Colonic mucosa (tissue), 4 donors: ENCODE results near the gene ZDHHC21. TPM values are rescaled to one million over a fixed set of nuclear protein-coding genes. Genes with fewer than 3 reads are reported as not detected.

ENCODE experiments used
- DNase-seq: peaks from one replicate; pipeline ENCODE4 v3.0.0-alpha.2; 2020
- H3K27ac ChIP-seq: fragments of 200-600 bp; one replicate; pipeline ENCODE4 v1.8.0; 2021
- H3K27me3 ChIP-seq: fragments of 200-600 bp; one replicate; pipeline ENCODE4 v1.8.0; 2021
- H3K36me3 ChIP-seq: fragments of 200-600 bp; one replicate; pipeline ENCODE4 v1.8.0; 2021
- H3K4me1 ChIP-seq: fragments of 200-600 bp; one replicate; pipeline ENCODE4 v1.8.0; 2021; ENCODE audit warnings: mild to moderate bottlenecking
- H3K4me3 ChIP-seq: fragments of 200-600 bp; one replicate; pipeline ENCODE4 v1.8.0; 2021
- H3K9ac ChIP-seq, 2 donors: one replicate each; pipeline ENCODE4 v1.7.0; 2013; ENCODE audit warnings: control low read depth in 2 of 2, low read depth in 2 of 2, low read length in 2 of 2
- H3K9me3 ChIP-seq: fragments of 200-600 bp; one replicate; pipeline ENCODE4 v1.8.0; 2021
- CTCF ChIP-seq: fragments of 200-600 bp; IDR thresholded peaks from one replicate; pipeline ENCODE4 v1.8.0; 2022; ENCODE audit warnings: antibody characterized with exemption, mild to moderate bottlenecking
- intact Hi-C: fragments of 100-400 bp; cut with DNase I; formaldehyde crosslinking; loops from one replicate; pipeline ENCODE4 v1.14.1; 2022
- total RNA-seq, 2 donors: library from RNA; stranded (reverse); fragmentation: NEBNext Ultra II Directional in 1 of 2; extraction: Animal tissue kit (Norgen Biotek cat#: 25700) in 1 of 2; gene quantifications; one replicate each; pipeline ENCODE4 v1.2.1, GENCODE V29; 2021
- donor health status: healthy.
- donor health status: DM: no; HTN: no; CAD: no.
- donor health status: DM: no; HTN: no; CAD: no.

The ZDHHC21 gene
- total RNA-seq, 2 donors from 2014 or later: 9.0 to 14.1 TPM

DNA sequence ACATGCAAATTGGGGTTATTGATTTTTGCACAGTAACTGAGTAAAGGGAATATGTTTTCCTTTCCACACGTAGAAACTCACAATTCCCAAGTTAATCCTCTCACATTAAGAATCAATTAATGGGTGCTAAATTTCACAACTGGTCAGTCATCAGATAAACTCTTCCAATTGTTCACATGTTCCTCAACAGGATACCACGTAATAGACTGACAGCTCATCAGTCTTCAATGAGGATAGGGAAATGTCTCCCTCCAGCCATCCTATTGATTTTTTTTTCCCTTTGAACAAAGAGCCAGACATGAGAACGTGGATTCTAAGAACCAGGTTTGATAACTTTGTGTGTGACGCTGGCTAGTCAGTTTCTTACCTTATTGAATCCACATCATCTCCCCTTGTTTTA is 30.1 kb upstream of the ZDHHC21 start:
- no peaks in the 10 kb centered on the region for H3K9me3 ChIP-seq
- no peak overlapping the region for H3K27ac ChIP-seq
- H3K27me3 ChIP-seq: no peaks in the 10 kb centered on the region
- no peak for TF ChIP-seq CTCF
- no peak overlapping the region for H3K4me3 ChIP-seq
- H3K4me1 ChIP-seq: no peaks in the 10 kb centered on the region
- no peak overlapping the region for H3K9ac ChIP-seq
- no peak for DNase-seq
- no peaks in the 10 kb centered on the region for H3K36me3 ChIP-seq
- intact Hi-C loops: no loop called here

GRCh38 chr9:14722391-14723035 is 29.3 kb upstream of the ZDHHC21 start, which contains the start of gene CER1:
CER1 (minus strand) TSS chr9:14722733; CDS start chr9:14722672, 61 bp downstream.
- intact Hi-C loops: no loop called here
- TF ChIP-seq CTCF: no peak
- Histone ChIP-seq H3K9me3 (no peaks in the 10 kb centered on the region), H3K9ac (no peak within 1 kb of the TSS), H3K27me3 (no peaks in the 10 kb centered on the region), H3K4me1 (no peaks in the 10 kb centered on the region), H3K27ac (no peak within 1 kb of the TSS), H3K36me3 (no peaks in the 10 kb centered on the region), H3K4me3 (no peak within 1 kb of the TSS)
- DNase-seq: no peak

DNA sequence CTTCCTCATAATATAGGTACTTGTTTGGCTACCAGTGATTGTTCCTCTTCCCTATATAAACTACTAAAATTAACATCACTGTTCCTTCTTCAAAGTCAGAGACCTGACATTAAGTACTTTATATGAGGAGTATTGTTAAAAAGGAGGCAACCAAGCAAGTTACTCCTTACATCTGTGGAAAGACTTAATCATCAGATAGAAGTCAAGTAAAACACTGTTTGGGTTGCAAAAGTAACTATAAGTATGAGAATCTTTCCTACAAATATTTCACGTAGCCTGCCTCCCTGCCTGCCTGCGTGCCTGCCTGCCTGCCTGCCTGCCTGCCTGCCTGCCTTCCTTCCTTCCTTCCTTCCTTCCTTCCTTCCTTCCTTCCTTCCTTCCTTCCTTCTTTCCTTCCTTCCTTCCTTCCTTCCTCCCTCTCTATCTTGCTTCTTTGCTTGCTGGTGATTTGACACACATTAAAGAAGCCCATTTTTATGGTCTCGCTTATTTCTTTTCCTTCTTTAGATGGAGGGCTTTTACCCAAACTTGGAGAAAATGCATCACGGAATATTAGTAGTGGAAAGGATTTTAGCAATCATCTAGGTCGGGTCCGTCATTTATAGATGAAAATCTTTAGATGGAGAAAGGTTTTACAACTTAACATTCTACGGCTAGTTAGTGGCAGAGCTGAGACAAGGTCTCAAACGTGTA is 26.1 kb upstream of the ZDHHC21 start:
- no peaks in the 10 kb centered on the region for H3K27me3 ChIP-seq
- intact Hi-C loops: no loop called here
- H3K4me1 ChIP-seq: no peaks in the 10 kb centered on the region
- H3K9me3 ChIP-seq: no peaks in the 10 kb centered on the region
- H3K27ac ChIP-seq: no peak overlapping the region
- no peak overlapping the region for H3K9ac ChIP-seq
- no peak for TF ChIP-seq CTCF
- DNase-seq: no peak
- no peaks in the 10 kb centered on the region for H3K36me3 ChIP-seq
- H3K4me3 ChIP-seq: no peak overlapping the region

GRCh38 chr9:14715102-14715501 is 21.9 kb upstream of the ZDHHC21 start:
- Histone ChIP-seq H3K9me3 (no peaks in the 10 kb centered on the region), H3K27me3 (no peaks in the 10 kb centered on the region), H3K36me3 (no peaks in the 10 kb centered on the region), H3K4me1 (no peaks in the 10 kb centered on the region), H3K27ac (no peak overlapping the region), H3K9ac (no peak overlapping the region), H3K4me3 (no peak overlapping the region)
- no peak for TF ChIP-seq CTCF
- no peak for DNase-seq
- intact Hi-C loops: no loop called here

DNA sequence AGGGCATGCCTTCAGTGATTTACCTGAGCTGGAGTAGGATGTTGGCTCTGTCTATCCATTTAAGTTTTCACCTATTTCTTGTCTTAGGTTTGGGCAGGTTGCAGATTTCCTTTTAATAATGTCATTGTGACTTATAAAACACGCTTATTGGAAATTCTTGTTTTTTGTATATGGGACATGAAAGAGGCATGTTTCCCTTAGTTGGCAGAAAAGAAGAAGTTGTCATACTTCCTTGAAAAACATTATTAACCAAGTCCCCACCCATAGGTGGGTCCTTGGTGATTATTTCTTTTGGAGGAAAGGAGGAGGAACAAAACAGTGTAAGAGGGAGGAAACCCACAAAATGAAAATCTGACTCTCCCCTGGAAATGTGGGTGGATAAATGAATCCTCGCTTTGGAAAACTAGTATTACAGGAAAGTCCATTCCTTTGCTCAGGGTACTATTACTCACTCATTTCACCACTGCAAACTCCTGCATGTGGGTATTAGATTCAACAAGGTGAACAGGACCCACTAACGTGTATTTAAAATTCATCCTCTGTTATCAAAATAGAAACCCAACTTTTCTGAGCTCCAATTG is 20.0 kb upstream of the ZDHHC21 start:
- Histone ChIP-seq H3K27me3 (no peaks in the 10 kb centered on the region), H3K9ac (no peak overlapping the region), H3K9me3 (no peaks in the 10 kb centered on the region), H3K27ac (no peak overlapping the region), H3K4me1 (no peaks in the 10 kb centered on the region), H3K36me3 (no peaks in the 10 kb centered on the region), H3K4me3 (no peak overlapping the region)
- no peak for TF ChIP-seq CTCF
- intact Hi-C loops: no loop called here
- DNase-seq: no peak
